GM23338 (cell line): ENCODE data around the gene PLD1. TPM values are rescaled to one million over a fixed set of nuclear protein-coding genes. Genes with fewer than 3 reads are reported as not detected.

Source experiments
- ATAC-seq: fragments of 200-7000 bp; cut with Tn5 transposase; 3 replicates; pipeline ENCODE4 v1.9.1; 2020
- DNase-seq: peaks from one replicate; pipeline ENCODE4 v3.0.0-alpha.2; 2015; ENCODE audit warnings: low spot score
- H2AFZ ChIP-seq: fragments of 200-600 bp; sonication (generic); 2 replicates; pipeline ENCODE4 v1.8.0; 2016; ENCODE audit warnings: antibody characterized with exemption, mild to moderate bottlenecking, moderate library complexity
- H3F3A ChIP-seq: fragments of 200-600 bp; sonication (generic); replicated peaks from 2 replicates; pipeline ENCODE4 v1.8.0; 2017; ENCODE audit warnings: antibody characterized with exemption, mixed run types, low read depth
- H3K27ac ChIP-seq: fragments of 200-600 bp; sonication (generic); 2 replicates; pipeline ENCODE4 v1.6.1; 2016; ENCODE audit warnings: low read depth
- H3K27me3 ChIP-seq: fragments of 200-600 bp; sonication (generic); 2 replicates; pipeline ENCODE4 v1.8.0; 2016; ENCODE audit warnings: mild to moderate bottlenecking, mixed run types, moderate library complexity; ENCODE audit not compliant: insufficient read depth
- H3K36me3 ChIP-seq: fragments of 200-600 bp; sonication (generic); 2 replicates; pipeline ENCODE4 v1.8.0; 2016; ENCODE audit warnings: mild to moderate bottlenecking; ENCODE audit not compliant: insufficient read depth
- H3K4me1 ChIP-seq: fragments of 200-600 bp; sonication (generic); 2 replicates; pipeline ENCODE4 v1.8.0; 2016; ENCODE audit warnings: mild to moderate bottlenecking, moderate library complexity; ENCODE audit not compliant: insufficient read depth
- H3K4me2 ChIP-seq: fragments of 200-600 bp; sonication (generic); 2 replicates; pipeline ENCODE4 v1.7.1; 2017; ENCODE audit warnings: mixed run types
- H3K4me3 ChIP-seq: fragments of 200-600 bp; sonication (generic); 2 replicates; pipeline ENCODE4 v1.6.1; 2016; ENCODE audit warnings: mixed run types
- H3K79me2 ChIP-seq: fragments of 200-600 bp; sonication (generic); replicated peaks from 2 replicates; pipeline ENCODE4 v1.8.0; 2017; ENCODE audit warnings: mild to moderate bottlenecking; ENCODE audit not compliant: insufficient read depth
- H3K9me2 ChIP-seq: fragments of 200-600 bp; sonication (generic); 2 replicates; pipeline ENCODE4 v1.8.0; 2017; ENCODE audit not compliant: insufficient read depth
- H4K20me1 ChIP-seq: fragments of 200-600 bp; sonication (generic); replicated peaks from 2 replicates; pipeline ENCODE4 v1.8.0; 2017; ENCODE audit warnings: mild to moderate bottlenecking; ENCODE audit not compliant: insufficient read depth
- H3K27ac Mint-ChIP-seq: 2 replicates; pipeline ENCODE4 v1.8.0; 2020; ENCODE audit warnings: inconsistent platforms, mild to moderate bottlenecking, moderate library complexity, mixed read lengths
- H3K27me3 Mint-ChIP-seq: 3 replicates; pipeline ENCODE4 v1.8.0; 2022; ENCODE audit warnings: low read depth, mild to moderate bottlenecking, moderate library complexity, mixed read lengths, inconsistent platforms; ENCODE audit not compliant: insufficient read depth, poor library complexity
- H3K36me3 Mint-ChIP-seq: 3 replicates; pipeline ENCODE4 v1.8.0; 2021; ENCODE audit warnings: low read depth, mild to moderate bottlenecking, inconsistent platforms, moderate library complexity, mixed read lengths
- H3K4me1 Mint-ChIP-seq: 3 replicates; pipeline ENCODE4 v1.8.0; 2020; ENCODE audit warnings: mild to moderate bottlenecking, inconsistent platforms, mixed read lengths
- H3K4me3 Mint-ChIP-seq: 3 replicates; pipeline ENCODE4 v1.8.0; 2021; ENCODE audit warnings: moderate library complexity, mild to moderate bottlenecking, inconsistent platforms, mixed read lengths
- H3K9me3 Mint-ChIP-seq: 3 replicates; pipeline ENCODE4 v1.8.0; 2020; ENCODE audit warnings: moderate library complexity, mild to moderate bottlenecking, inconsistent platforms, mixed read lengths
- CREB1 ChIP-seq: fragments of 250-450 bp; sonication (Bioruptor Pico); IDR thresholded peaks from 2 replicates; pipeline ENCODE4 v1.5.0; 2020; ENCODE audit warnings: low read depth, mild to moderate bottlenecking, moderate library complexity
- CTCF ChIP-seq, 2 experiments: fragments of 200-600 bp in 1 of 2; sonication (generic) in 1 of 2; conservative IDR thresholded peaks; 2 replicates each; pipeline versions ENCODE4 v1.5.1 to v1.6.1; 2016 to 2017; ENCODE audit warnings: antibody characterized with exemption in 2 of 2, low read depth in 2 of 2, mild to moderate bottlenecking in 2 of 2, moderate library complexity in 1 of 2
- ETS1 ChIP-seq: IDR thresholded peaks from 2 replicates; pipeline ENCODE4 v1.6.1; 2016; ENCODE audit warnings: antibody characterized with exemption
- EZH2 ChIP-seq: fragments of 200-600 bp; sonication (generic); IDR thresholded peaks from one replicate; pipeline ENCODE4 v1.8.0; 2017; ENCODE audit warnings: antibody characterized with exemption, mild to moderate bottlenecking, low read depth; ENCODE audit not compliant: unreplicated experiment
- JUNB ChIP-seq: IDR thresholded peaks from one replicate; pipeline ENCODE4 v1.6.1; 2016; ENCODE audit warnings: antibody characterized with exemption; ENCODE audit not compliant: unreplicated experiment
- NANOG ChIP-seq: IDR thresholded peaks from 2 replicates; pipeline ENCODE4 v1.6.1; 2016; ENCODE audit warnings: antibody characterized with exemption, borderline replicate concordance
- POLR2AphosphoS5 ChIP-seq: IDR thresholded peaks from 2 replicates; pipeline ENCODE4 v1.6.1; 2016; ENCODE audit warnings: antibody characterized with exemption, low read depth
- REST ChIP-seq: IDR thresholded peaks from one replicate; pipeline ENCODE4 v1.6.1; 2018; ENCODE audit warnings: antibody characterized with exemption; ENCODE audit not compliant: unreplicated experiment
- STAT1 ChIP-seq: IDR thresholded peaks from one replicate; pipeline ENCODE4 v1.6.1; 2016; ENCODE audit warnings: antibody characterized with exemption; ENCODE audit not compliant: unreplicated experiment
- ZNF114 ChIP-seq: fragments of 250-450 bp; sonication (Bioruptor Pico); IDR thresholded peaks from 2 replicates; pipeline ENCODE4 v1.5.0; 2020; ENCODE audit warnings: mild to moderate bottlenecking, moderate library complexity
- ZNF331 ChIP-seq: fragments of 250-450 bp; sonication (Bioruptor Pico); IDR thresholded peaks from 2 replicates; pipeline ENCODE4 v1.5.0; 2020; ENCODE audit warnings: low read depth, mild to moderate bottlenecking, moderate library complexity
- polyA plus RNA-seq: library from polyadenylated mRNA; unstranded; fragments of >200 nt; fragmentation: Nextera tagmentation; extraction: Ambion mirVana; gene quantifications from 2 replicates; pipeline ENCODE4 v1.2.1, GENCODE V29; 2016
- total RNA-seq: library from RNA; depleted of rRNA; stranded (reverse); fragments of >200 nt; shearing (Covaris generic); gene quantifications from 2 replicates; pipeline ENCODE4 v1.2.3, GENCODE V29; 2014

Gene PLD1
- total and polyA plus RNA-seq, 2 experiments from 2014 or later: 1.4 to 2.2 TPM

GRCh38 chr3:171790574-171790897 lies 19.7 kb downstream of the PLD1 start:
- Histone ChIP-seq H3K9me2 (peaks cover 12% of the 10 kb centered on the region), H3K79me2 (no peaks in the 10 kb centered on the region), H3K27ac (no peak overlapping the region), H3K4me1 (peaks cover 7% of the 10 kb centered on the region; the same call in 1 of the 2 replicates), H3K36me3 (no peaks in the 10 kb centered on the region), H3K4me2 (no peak overlapping the region), H3F3A (no peaks in the 10 kb centered on the region), H3K27me3 (no peaks in the 10 kb centered on the region), H4K20me1 (no peaks in the 10 kb centered on the region), H3K4me3 (no peak overlapping the region), H2AFZ (no peak overlapping the region)
- Mint-ChIP-seq H3K9me3 (no peaks in the 10 kb centered on the region), H3K4me3 (no peak overlapping the region), H3K36me3 (no peaks in the 10 kb centered on the region), H3K27ac (no peak overlapping the region), H3K27me3 (peaks cover 4% of the 10 kb centered on the region), H3K4me1 (peaks cover 19% of the 10 kb centered on the region)
- ATAC-seq (no peak), DNase-seq (no peak)
- TF ChIP-seq EZH2: no peak
- no peak for TF ChIP-seq POLR2AphosphoS5
- no peak for TF ChIP-seq CTCF (conservative IDR thresholded peaks at IDR 0.05; ENCODE audit: low read depth in 2 of 2)
- TF ChIP-seq CREB1: no peak
- TF ChIP-seq JUNB: no peak
- no peak for TF ChIP-seq REST
- TF ChIP-seq ZNF114 (CRISPR knock-in tag): no peak
- no peak for TF ChIP-seq ZNF331 (CRISPR knock-in tag)
- TF ChIP-seq STAT1: no peak

GRCh38 chr3:171789759-171790505 lies 20.4 kb downstream of the PLD1 start:
- H3K27me3 ChIP-seq: no peaks in the 10 kb centered on the region
- Mint-ChIP-seq H3K27ac (no peak overlapping the region), H3K27me3 (peaks cover 4% of the 10 kb centered on the region), H3K9me3 (no peaks in the 10 kb centered on the region), H3K4me3 (no peak overlapping the region), H3K4me1 (peaks cover 19% of the 10 kb centered on the region), H3K36me3 (no peaks in the 10 kb centered on the region)
- no peak for ATAC-seq
- DNase-seq: no peak
- no peak overlapping the region for H3K4me2 ChIP-seq
- H3K79me2 ChIP-seq: no peaks in the 10 kb centered on the region
- H2AFZ ChIP-seq: no peak overlapping the region
- no peak overlapping the region for H3K4me3 ChIP-seq
- H4K20me1 ChIP-seq: no peaks in the 10 kb centered on the region
- no peaks in the 10 kb centered on the region for H3F3A ChIP-seq
- no peak overlapping the region for H3K27ac ChIP-seq
- H3K36me3 ChIP-seq: no peaks in the 10 kb centered on the region
- peaks cover 12% of the 10 kb centered on the region for H3K9me2 ChIP-seq
- H3K4me1 ChIP-seq: peaks cover 7% of the 10 kb centered on the region; the same call in 1 of the 2 replicates
- TF ChIP-seq ZNF114 (CRISPR knock-in tag) (no peak), POLR2AphosphoS5 (no peak), ETS1 (no peak), NANOG (no peak), CREB1 (no peak), JUNB (no peak), STAT1 (no peak), REST (no peak), EZH2 (no peak)
